ENCODE data around the gene SF3A1.

GRCh38 chr22:30294830-30295229 is 61.9 kb downstream of the SF3A1 start:
- TF ChIP-seq, protein P1, sequence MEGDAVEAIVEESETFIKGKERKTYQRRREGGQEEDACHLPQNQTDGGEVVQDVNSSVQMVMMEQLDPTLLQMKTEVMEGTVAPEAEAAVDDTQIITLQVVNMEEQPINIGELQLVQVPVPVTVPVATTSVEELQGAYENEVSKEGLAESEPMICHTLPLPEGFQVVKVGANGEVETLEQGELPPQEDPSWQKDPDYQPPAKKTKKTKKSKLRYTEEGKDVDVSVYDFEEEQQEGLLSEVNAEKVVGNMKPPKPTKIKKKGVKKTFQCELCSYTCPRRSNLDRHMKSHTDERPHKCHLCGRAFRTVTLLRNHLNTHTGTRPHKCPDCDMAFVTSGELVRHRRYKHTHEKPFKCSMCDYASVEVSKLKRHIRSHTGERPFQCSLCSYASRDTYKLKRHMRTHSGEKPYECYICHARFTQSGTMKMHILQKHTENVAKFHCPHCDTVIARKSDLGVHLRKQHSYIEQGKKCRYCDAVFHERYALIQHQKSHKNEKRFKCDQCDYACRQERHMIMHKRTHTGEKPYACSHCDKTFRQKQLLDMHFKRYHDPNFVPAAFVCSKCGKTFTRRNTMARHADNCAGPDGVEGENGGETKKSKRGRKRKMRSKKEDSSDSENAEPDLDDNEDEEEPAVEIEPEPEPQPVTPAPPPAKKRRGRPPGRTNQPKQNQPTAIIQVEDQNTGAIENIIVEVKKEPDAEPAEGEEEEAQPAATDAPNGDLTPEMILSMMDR (IDR thresholded peaks at IDR 0.05; ENCODE audit: extremely low read depth in 1 of 2, insufficient read depth in 1 of 2, low read depth in 1 of 2, low read length in 2 of 2), result no peak
- TF ChIP-seq POLR2A (IDR thresholded peaks at IDR 0.05; ENCODE audit: low read depth, low read length), result no peak
